Measurements from ENCODE around the gene GPR153.

Gene GPR153

DNA sequence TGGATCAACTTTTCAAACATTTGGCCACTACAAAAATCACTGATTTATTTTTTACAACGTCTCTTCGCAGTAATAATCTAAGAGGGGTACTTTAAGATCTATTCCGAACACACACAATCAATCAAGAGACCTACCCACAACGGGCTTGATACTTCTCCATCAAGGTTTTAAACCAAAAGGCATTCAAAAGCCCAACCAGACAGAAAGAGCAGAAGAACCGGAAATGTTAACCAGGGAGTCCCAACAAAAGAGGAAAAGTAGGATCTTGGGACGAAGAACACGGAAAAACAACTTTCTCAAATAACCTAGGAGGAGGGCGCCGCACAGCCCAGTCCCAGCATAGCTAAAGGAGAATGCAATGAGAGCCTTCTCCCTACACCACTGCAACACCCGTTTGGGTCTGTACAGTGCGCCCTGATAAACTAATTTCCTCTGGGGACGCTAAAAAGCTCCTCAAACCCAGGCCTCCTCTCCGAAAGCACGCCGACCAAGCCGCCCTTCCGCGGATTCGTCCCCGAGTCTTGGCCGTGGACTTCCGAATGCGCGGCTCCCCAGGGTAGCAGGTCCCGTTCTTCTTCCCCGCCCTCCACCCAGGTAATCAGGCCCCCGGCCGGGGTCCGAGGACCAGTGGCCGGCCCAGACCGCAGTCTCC is 62.1 kb downstream of the GPR153 start:
- peak; percentile 43 for DNase-seq

DNA sequence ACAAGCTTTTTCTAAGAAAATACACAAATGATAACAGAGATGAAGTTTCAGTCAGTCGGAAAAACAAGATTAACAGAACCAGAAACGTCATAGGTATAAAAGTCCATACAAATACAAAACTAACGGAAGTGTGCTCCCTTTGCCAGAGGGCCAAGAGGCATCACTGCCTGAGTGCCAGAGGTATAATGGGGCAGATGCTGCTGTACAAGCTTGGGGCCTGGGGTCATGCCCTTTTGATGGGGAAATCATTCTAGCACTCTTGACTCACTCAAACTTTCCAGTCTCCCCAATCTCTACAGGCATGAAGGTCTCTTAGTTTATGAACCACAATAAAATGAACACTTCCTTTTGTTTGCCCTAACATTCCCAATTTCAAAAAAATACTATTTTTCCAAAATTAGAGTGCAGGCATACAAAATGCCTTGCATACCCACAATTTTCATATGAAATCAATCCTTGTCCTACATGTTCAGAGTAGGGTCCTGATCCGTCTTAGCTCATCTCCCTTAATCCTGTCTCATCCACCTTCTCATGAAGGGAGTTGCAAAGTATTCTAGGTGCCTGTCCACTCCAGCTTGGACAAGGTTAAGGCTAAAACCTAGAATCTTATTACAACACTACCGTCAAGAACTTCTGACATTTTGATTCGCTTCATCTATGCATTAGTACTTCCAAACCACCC is 63.0 kb downstream of the GPR153 start:
- DNase-seq, result peak; percentile 40
